K562 (cell line): ENCODE results near the gene FUT2. TPM values are rescaled to one million over a fixed set of nuclear protein-coding genes. Genes with fewer than 3 reads are reported as not detected.

Experiments used
- ADNP ChIP-seq: fragments of 200-800 bp; sonication (Bioruptor generic); IDR thresholded peaks from 2 replicates; pipeline ENCODE4 v1.6.1; 2016; ENCODE audit warnings: missing genetic modification characterization, missing compliant biosample characterization
- GABPB1 ChIP-seq: sonication (generic); formaldehyde crosslinking; IDR thresholded peaks from 2 replicates; pipeline ENCODE4 v1.8.0; 2022; ENCODE audit warnings: mild to moderate bottlenecking, missing genetic modification reagents
- GTF2F1 ChIP-seq: IDR thresholded peaks from 2 replicates; pipeline ENCODE4 v1.6.1; 2011; ENCODE audit warnings: low read depth, low read length, improper control_type of control experiment
- HNRNPLL ChIP-seq: fragments of 200-400 bp; formaldehyde crosslinking; IDR thresholded peaks from 2 replicates; pipeline ENCODE4 v1.6.1; 2017; ENCODE audit warnings: low read length, low read depth, mild to moderate bottlenecking; ENCODE audit not compliant: poor library complexity, severe bottlenecking
- MBD1 ChIP-seq: fragments of 250-450 bp; sonication (Bioruptor Pico); IDR thresholded peaks from 2 replicates; pipeline ENCODE4 v1.8.0; 2022; ENCODE audit warnings: inconsistent platforms
- MEIS2 ChIP-seq: fragments of 450-650 bp; IDR thresholded peaks from 2 replicates; pipeline ENCODE4 v1.6.1; 2014; ENCODE audit warnings: mild to moderate bottlenecking; ENCODE audit not compliant: partially characterized antibody
- MLX ChIP-seq, 2 experiments: fragments of 450-650 bp in 1 of 2; sonication (generic) in 1 of 2; formaldehyde crosslinking; conservative IDR thresholded peaks; 2 replicates each; pipeline versions ENCODE4 v1.4.0 to v1.8.1; 2020 to 2022; ENCODE audit warnings: mild to moderate bottlenecking in 1 of 2, missing genetic modification reagents in 1 of 2
- SMARCE1 ChIP-seq: fragments of 450-650 bp; IDR thresholded peaks from 2 replicates; pipeline ENCODE4 v1.7.1; 2016; ENCODE audit warnings: mild to moderate bottlenecking
- SNIP1 ChIP-seq: fragments of 450-650 bp; IDR thresholded peaks from 2 replicates; pipeline ENCODE4 v1.7.1; 2017; ENCODE audit warnings: low read depth, mild to moderate bottlenecking
- SP2 ChIP-seq: IDR thresholded peaks from 2 replicates; pipeline ENCODE4 v1.6.1; 2011; ENCODE audit warnings: mild to moderate bottlenecking, low read depth, low read length, moderate library complexity; ENCODE audit not compliant: poor library complexity, severe bottlenecking; ENCODE audit errors: extremely low read depth
- XRCC3 ChIP-seq: fragments of 450-650 bp; IDR thresholded peaks from 2 replicates; pipeline ENCODE4 v1.6.1; 2017; ENCODE audit warnings: mild to moderate bottlenecking, moderate library complexity
- ZNF133 ChIP-seq: fragments of 250-450 bp; sonication (Bioruptor Pico); IDR thresholded peaks from 2 replicates; pipeline ENCODE4 v1.4.0; 2020; ENCODE audit warnings: mild to moderate bottlenecking
- ZNF175 ChIP-seq: fragments of 200-800 bp; sonication (Bioruptor generic); IDR thresholded peaks from 2 replicates; pipeline ENCODE4 v1.6.1; 2016; ENCODE audit warnings: low read depth, mild to moderate bottlenecking, missing genetic modification characterization, missing compliant biosample characterization
- ZZZ3 ChIP-seq: fragments of 450-650 bp; IDR thresholded peaks from 2 replicates; pipeline ENCODE4 v1.6.1; 2016; ENCODE audit warnings: antibody characterized with exemption, mild to moderate bottlenecking, moderate library complexity
- polyA plus RNA-seq, 8 experiments: library from polyadenylated mRNA; depleted of rRNA in 4 of 8; stranded (reverse) in 5 of 8; unstranded in 3 of 8; fragments of >200 nt; fragmentation: Nextera tagmentation in 2 of 8; fragmentation: Illumina TruSeq in 1 of 8; extraction: Ambion mirVana in 2 of 8; extraction: Trizol in 1 of 8; gene quantifications; 2 replicates each; pipeline versions ENCODE4 v1.2.1 to v1.2.3, GENCODE V29; 2011 to 2014; ENCODE audit warnings: inconsistent platforms in 1 of 8, missing spikeins in 1 of 8
- total RNA-seq, 7 experiments: library from RNA; depleted of rRNA in 6 of 7; stranded (reverse); fragments of >200 nt in 6 of 7; fragmentation: Illumina TruSeq in 2 of 7; extraction: Trizol in 2 of 7; gene quantifications; 2 replicates each; pipeline versions ENCODE4 v1.2.1 to v1.2.3, GENCODE V29; 2011 to 2021; ENCODE audit warnings: low replicate concordance in 1 of 7
- TF ChIP-seq, protein P1 (sequence below): sonication (generic); formaldehyde crosslinking; IDR thresholded peaks from 2 replicates; pipeline ENCODE4 v1.9.0; 2022; ENCODE audit warnings: mild to moderate bottlenecking, missing genetic modification reagents

The FUT2 gene
- total and polyA plus RNA-seq, 9 of the 15 experiments (the other 6 are each of a cell fraction or from before 2014, with no cell fraction given) = 0.03 to 0.04 TPM; not detected in 7

DNA sequence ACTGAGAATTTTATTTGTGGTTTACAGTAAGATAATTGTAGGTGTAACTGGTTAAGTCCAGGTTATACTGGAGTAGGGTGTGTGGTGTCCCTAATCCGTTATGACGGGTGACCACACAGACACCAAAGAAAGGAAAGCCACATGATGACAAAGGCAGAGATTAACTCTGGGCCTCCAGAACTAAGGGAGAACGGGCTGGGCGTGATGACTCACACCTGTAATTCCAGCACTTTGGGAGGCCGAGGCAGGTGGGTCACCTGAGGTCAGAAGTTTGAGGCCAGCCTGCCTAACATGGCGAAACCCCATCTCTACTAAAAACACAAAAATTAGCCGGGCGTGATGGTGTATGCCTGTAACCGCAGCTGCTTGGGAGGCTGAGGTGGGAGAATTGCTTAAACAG, 10.2 kb upstream of the FUT2 start (continued):
- no peak for TF ChIP-seq ZNF175 (CRISPR knock-in tag)
- no peak for TF ChIP-seq HNRNPLL
- no peak for TF ChIP-seq ZNF133 (CRISPR knock-in tag)
- TF ChIP-seq SMARCE1 = peak; percentile 58; the same call in 1 of the 2 replicates
- no peak for TF ChIP-seq ZZZ3
- no peak for TF ChIP-seq XRCC3
- TF ChIP-seq MEIS2 = peak; percentile 30
- TF ChIP-seq MLX (CRISPR knock-in tag; conservative IDR thresholded peaks at IDR 0.05) = no peak
- no peak for TF ChIP-seq GTF2F1
- TF ChIP-seq, protein P1, sequence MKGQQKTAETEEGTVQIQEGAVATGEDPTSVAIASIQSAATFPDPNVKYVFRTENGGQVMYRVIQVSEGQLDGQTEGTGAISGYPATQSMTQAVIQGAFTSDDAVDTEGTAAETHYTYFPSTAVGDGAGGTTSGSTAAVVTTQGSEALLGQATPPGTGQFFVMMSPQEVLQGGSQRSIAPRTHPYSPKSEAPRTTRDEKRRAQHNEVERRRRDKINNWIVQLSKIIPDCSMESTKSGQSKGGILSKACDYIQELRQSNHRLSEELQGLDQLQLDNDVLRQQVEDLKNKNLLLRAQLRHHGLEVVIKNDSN = no peak
- TF ChIP-seq GABPB1 = no peak
- no peak for TF ChIP-seq SNIP1
- TF ChIP-seq MBD1 (CRISPR knock-in tag) = no peak
- TF ChIP-seq ADNP = 0 out of 2 replicates have a peak, but pooled peaks have one; percentile 31
- no peak for TF ChIP-seq SP2
